ENCODE results near the gene ACADSB. TPM values are rescaled to one million over a fixed set of nuclear protein-coding genes. Genes with fewer than 3 reads are reported as not detected.

Gene ACADSB
- polyA plus RNA-seq, 1 donor from 2014 or later: 20.3 TPM

- H3K4me2 ChIP-seq (ENCODE audit: low read length): no peak overlapping the region
- no peak for TF ChIP-seq RAD21 (conservative IDR thresholded peaks at IDR 0.05)
- TF ChIP-seq SMC3 (conservative IDR thresholded peaks at IDR 0.05; ENCODE audit: poor library complexity): no peak
- no peak for TF ChIP-seq EP300 (conservative IDR thresholded peaks at IDR 0.05; ENCODE audit: poor library complexity, severe bottlenecking)
- no peak for TF ChIP-seq TAF1 (IDR thresholded peaks at IDR 0.05; ENCODE audit: low read depth)
- no peak for TF ChIP-seq POLR2AphosphoS5 (IDR thresholded peaks at IDR 0.05)
- no peak for TF ChIP-seq EZH2 (IDR thresholded peaks at IDR 0.05; ENCODE audit: borderline replicate concordance, insufficient read depth, low read length, poor library complexity, severe bottlenecking)
- no peak for TF ChIP-seq CTCF (IDR thresholded peaks at IDR 0.05; ENCODE audit: poor library complexity, severe bottlenecking)
- no peak for TF ChIP-seq REST (IDR thresholded peaks at IDR 0.05; ENCODE audit: borderline replicate concordance)
- no peak for TF ChIP-seq MXI1 (conservative IDR thresholded peaks at IDR 0.05; ENCODE audit: poor library complexity, severe bottlenecking)
- no peak overlapping the region for H3K27ac ChIP-seq (ENCODE audit: low read length)
These were observed 18.5 kb upstream of the ACADSB start for GRCh38 chr10:122990278-122990677.

GRCh38 chr10:122992031-122992585, 16.7 kb upstream of the ACADSB start:
- H3F3A ChIP-seq (ENCODE audit: insufficient read depth, low read length, poor library complexity, severe bottlenecking): no peaks in the 10 kb centered on the region
- H3K27me3 ChIP-seq (ENCODE audit: insufficient read depth, low read depth, low read length): no peaks in the 10 kb centered on the region
- H3K4me3 ChIP-seq (ENCODE audit: low read length): no peak overlapping the region
- H3K4me2 ChIP-seq (ENCODE audit: low read length): no peak overlapping the region
- no peak overlapping the region for H3K9ac ChIP-seq (ENCODE audit: low read length)
- H3K27ac ChIP-seq (ENCODE audit: low read length): no peak overlapping the region
- no peak overlapping the region for H2AFZ ChIP-seq (ENCODE audit: low read depth, low read length)
- no peaks in the 10 kb centered on the region for H4K20me1 ChIP-seq (ENCODE audit: insufficient read depth)
- no peak for TF ChIP-seq RAD21 (conservative IDR thresholded peaks at IDR 0.05)
- no peak for TF ChIP-seq TAF1 (IDR thresholded peaks at IDR 0.05; ENCODE audit: low read depth)
- TF ChIP-seq MXI1 (conservative IDR thresholded peaks at IDR 0.05; ENCODE audit: poor library complexity, severe bottlenecking): no peak
- TF ChIP-seq CTCF (IDR thresholded peaks at IDR 0.05; ENCODE audit: poor library complexity, severe bottlenecking): no peak
- no peak for TF ChIP-seq REST (IDR thresholded peaks at IDR 0.05; ENCODE audit: borderline replicate concordance)
- no peak for TF ChIP-seq EP300 (conservative IDR thresholded peaks at IDR 0.05; ENCODE audit: poor library complexity, severe bottlenecking)
- TF ChIP-seq POLR2AphosphoS5 (IDR thresholded peaks at IDR 0.05): no peak
- no peak for TF ChIP-seq EZH2 (IDR thresholded peaks at IDR 0.05; ENCODE audit: borderline replicate concordance, insufficient read depth, low read length, poor library complexity, severe bottlenecking)
- TF ChIP-seq SMC3 (conservative IDR thresholded peaks at IDR 0.05; ENCODE audit: poor library complexity): no peak
- H3K79me2 ChIP-seq (replicated peaks; ENCODE audit: insufficient read depth, low read length): no peaks in the 10 kb centered on the region
- no peaks in the 10 kb centered on the region for H3K9me2 ChIP-seq (ENCODE audit: insufficient read depth, low read length)
- H3K36me3 ChIP-seq (ENCODE audit: insufficient read depth, low read length): peaks cover 6% of the 10 kb centered on the region
- H3K9me3 ChIP-seq (ENCODE audit: low read length): no peaks in the 10 kb centered on the region

More at GRCh38 chr10:122990278-122990677, 18.5 kb upstream of the ACADSB start:
- H3K4me3 ChIP-seq (ENCODE audit: low read length): no peak overlapping the region
- H4K20me1 ChIP-seq (ENCODE audit: insufficient read depth): no peaks in the 10 kb centered on the region
- no peaks in the 10 kb centered on the region for H3K27me3 ChIP-seq (ENCODE audit: insufficient read depth, low read depth, low read length)
- H2AFZ ChIP-seq (ENCODE audit: low read depth, low read length): no peak overlapping the region
- no peaks in the 10 kb centered on the region for H3K9me2 ChIP-seq (ENCODE audit: insufficient read depth, low read length)
- H3K79me2 ChIP-seq (replicated peaks; ENCODE audit: insufficient read depth, low read length): no peaks in the 10 kb centered on the region
- H3F3A ChIP-seq (ENCODE audit: insufficient read depth, low read length, poor library complexity, severe bottlenecking): no peaks in the 10 kb centered on the region
- no peaks in the 10 kb centered on the region for H3K9me3 ChIP-seq (ENCODE audit: low read length)
- H3K36me3 ChIP-seq (ENCODE audit: insufficient read depth, low read length): peaks cover 6% of the 10 kb centered on the region
- no peak overlapping the region for H3K9ac ChIP-seq (ENCODE audit: low read length)
